ENCODE results near the gene GRIN2A. TPM values are rescaled to one million over a fixed set of nuclear protein-coding genes. Genes with fewer than 3 reads are reported as not detected.
A peak's percentile ranks its signal among the peaks of the same experiment; 100 is the strongest.

The GRIN2A gene
- total RNA-seq, 2 experiments from 2014 or later: not detected

DNA sequence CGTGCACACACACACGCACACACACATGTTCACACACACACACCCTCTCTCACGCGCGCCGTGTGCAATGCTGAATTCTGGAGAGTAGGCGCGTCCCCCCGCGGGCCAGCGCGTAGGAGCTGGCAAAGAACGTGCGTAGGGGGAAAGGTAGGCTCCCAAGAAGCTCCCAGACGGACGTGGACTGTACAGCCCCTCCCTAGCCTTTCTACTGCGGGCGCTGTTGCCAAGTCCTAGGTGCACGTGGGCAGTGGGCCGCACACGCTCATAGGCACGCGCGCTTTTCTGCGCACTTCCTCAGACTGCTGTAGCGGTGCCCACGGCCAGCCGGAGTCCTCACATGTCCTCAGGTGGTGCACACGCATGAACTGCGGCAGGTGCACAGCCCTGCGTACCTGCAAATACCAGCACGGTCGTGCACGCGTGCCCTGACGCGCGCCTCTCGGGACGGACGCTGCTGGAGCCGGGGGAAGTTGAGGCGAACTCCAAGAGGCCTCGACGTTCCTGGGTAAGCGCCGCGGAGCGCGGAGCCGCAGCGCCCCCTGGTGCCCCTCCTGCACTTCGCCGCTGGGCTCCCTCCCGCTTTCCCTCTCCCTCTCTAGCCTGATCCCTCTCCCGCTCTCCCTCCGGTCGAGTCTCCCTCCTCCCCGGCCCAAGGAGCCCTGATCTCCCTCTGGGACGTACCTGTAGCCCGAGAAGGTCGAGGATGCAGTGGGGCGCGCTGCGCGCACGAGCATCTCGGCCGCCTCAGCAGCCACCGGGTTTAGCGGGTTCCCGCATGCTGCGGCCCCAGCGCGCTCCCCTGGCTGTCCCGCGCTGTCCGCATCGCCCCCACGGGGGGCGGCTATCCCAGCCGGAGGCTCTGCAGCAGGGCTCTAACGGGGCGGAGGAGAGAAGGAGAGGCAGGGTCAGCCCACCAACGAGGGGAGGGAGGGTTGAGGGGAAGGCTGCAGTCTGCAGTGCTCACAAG lies 749 bp downstream of the GRIN2A start:
- no peak overlapping the region for H3K27ac ChIP-seq (ENCODE audit: low read depth, low read length, poor library complexity, severe bottlenecking)
- ChIA-PET POLR2A (no interaction called here), CTCF (ENCODE audit: unreplicated experiment) (no interaction called here)
- H2AFZ ChIP-seq (ENCODE audit: low read length): no peak overlapping the region
- TF ChIP-seq, protein P1, sequence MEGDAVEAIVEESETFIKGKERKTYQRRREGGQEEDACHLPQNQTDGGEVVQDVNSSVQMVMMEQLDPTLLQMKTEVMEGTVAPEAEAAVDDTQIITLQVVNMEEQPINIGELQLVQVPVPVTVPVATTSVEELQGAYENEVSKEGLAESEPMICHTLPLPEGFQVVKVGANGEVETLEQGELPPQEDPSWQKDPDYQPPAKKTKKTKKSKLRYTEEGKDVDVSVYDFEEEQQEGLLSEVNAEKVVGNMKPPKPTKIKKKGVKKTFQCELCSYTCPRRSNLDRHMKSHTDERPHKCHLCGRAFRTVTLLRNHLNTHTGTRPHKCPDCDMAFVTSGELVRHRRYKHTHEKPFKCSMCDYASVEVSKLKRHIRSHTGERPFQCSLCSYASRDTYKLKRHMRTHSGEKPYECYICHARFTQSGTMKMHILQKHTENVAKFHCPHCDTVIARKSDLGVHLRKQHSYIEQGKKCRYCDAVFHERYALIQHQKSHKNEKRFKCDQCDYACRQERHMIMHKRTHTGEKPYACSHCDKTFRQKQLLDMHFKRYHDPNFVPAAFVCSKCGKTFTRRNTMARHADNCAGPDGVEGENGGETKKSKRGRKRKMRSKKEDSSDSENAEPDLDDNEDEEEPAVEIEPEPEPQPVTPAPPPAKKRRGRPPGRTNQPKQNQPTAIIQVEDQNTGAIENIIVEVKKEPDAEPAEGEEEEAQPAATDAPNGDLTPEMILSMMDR (conservative IDR thresholded peaks at IDR 0.05; ENCODE audit: low read length): peak; percentile 71
- TF ChIP-seq EZH2phosphoT487 (IDR thresholded peaks at IDR 0.05; ENCODE audit: borderline replicate concordance, low read depth, low read length): no peak
- intact Hi-C loops (cut with micrococcal nuclease; ENCODE audit: unreplicated experiment): no loop called here
- H3K4me2 ChIP-seq (ENCODE audit: low read length): no peak overlapping the region
- no peaks in the 10 kb centered on the region for H3K79me2 ChIP-seq (ENCODE audit: insufficient read depth, low read depth, low read length)
- no peaks in the 10 kb centered on the region for H3K9me2 ChIP-seq (ENCODE audit: insufficient read depth, low read length)
- H4K20me1 ChIP-seq (ENCODE audit: insufficient read depth, low read length): no peaks in the 10 kb centered on the region
- H3K36me3 ChIP-seq (ENCODE audit: insufficient read depth, low read length): no peaks in the 10 kb centered on the region
- H3K9me3 ChIP-seq (ENCODE audit: low read length): no peaks in the 10 kb centered on the region
- no TSS peak for BruUV-seq (replicated peaks)
- H3K4me1 ChIP-seq (ENCODE audit: insufficient read depth, low read length, poor library complexity, severe bottlenecking): no peaks in the 10 kb centered on the region
- DNase-seq (ENCODE audit: low spot score): no peak
- H3K4me3 ChIP-seq (ENCODE audit: low read depth, low read length, poor library complexity, severe bottlenecking): no peak overlapping the region

DNA sequence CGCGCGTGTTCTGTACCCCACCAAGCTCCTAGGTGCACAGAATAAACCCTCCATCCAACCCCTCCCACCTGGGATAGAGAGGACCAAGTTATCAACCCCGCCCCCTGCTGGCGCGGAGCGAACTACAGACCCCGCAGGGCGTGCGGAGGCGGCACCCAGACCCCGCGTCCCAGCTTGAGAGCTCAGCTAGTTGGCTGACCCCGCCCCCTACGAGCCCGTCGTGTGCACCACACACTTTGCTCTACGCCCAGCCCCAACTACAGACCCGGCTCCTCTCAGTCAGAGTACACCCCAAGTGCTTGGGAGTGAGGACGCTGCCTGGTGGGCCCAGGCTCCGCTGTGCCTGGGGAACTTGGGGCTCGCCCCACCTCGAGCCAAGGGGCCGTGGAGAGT lies 1.5 kb downstream of the GRIN2A start:
- Histone ChIP-seq H3K4me2 (ENCODE audit: low read length) (no peak overlapping the region), H3K9me3 (ENCODE audit: low read length) (no peaks in the 10 kb centered on the region), H3K27ac (ENCODE audit: low read depth, low read length, poor library complexity, severe bottlenecking) (no peak overlapping the region), H3K36me3 (ENCODE audit: insufficient read depth, low read length) (no peaks in the 10 kb centered on the region), H4K20me1 (ENCODE audit: insufficient read depth, low read length) (no peaks in the 10 kb centered on the region), H3K79me2 (ENCODE audit: insufficient read depth, low read depth, low read length) (no peaks in the 10 kb centered on the region), H2AFZ (ENCODE audit: low read length) (no peak overlapping the region), H3K4me1 (ENCODE audit: insufficient read depth, low read length, poor library complexity, severe bottlenecking) (no peaks in the 10 kb centered on the region), H3K4me3 (ENCODE audit: low read depth, low read length, poor library complexity, severe bottlenecking) (no peak overlapping the region), H3K9me2 (ENCODE audit: insufficient read depth, low read length) (no peaks in the 10 kb centered on the region)
- ChIA-PET CTCF (ENCODE audit: unreplicated experiment) (no interaction called here), POLR2A (no interaction called here)
- intact Hi-C loops (cut with micrococcal nuclease; ENCODE audit: unreplicated experiment): no loop called here
- no TSS peak for BruUV-seq (replicated peaks)
- DNase-seq (ENCODE audit: low spot score): peak; percentile 20
- no peak for TF ChIP-seq EZH2phosphoT487 (IDR thresholded peaks at IDR 0.05; ENCODE audit: borderline replicate concordance, low read depth, low read length)
- TF ChIP-seq, protein P1 (conservative IDR thresholded peaks at IDR 0.05; ENCODE audit: low read length): peak; percentile 66

All from OCI-LY7 (cell line).